ENCODE measurements around the gene CLSTN1. TPM values are rescaled to one million over a fixed set of nuclear protein-coding genes. Genes with fewer than 3 reads are reported as not detected.

Gene CLSTN1
- total RNA-seq, 1 donor from 2014 or later, result 130 TPM

- no peak overlapping the region for H3K4me3 Mint-ChIP-seq (ENCODE audit: low read depth)
- no peak for TF ChIP-seq CTCF (IDR thresholded peaks at IDR 0.05; ENCODE audit: unreplicated experiment)
- no peaks in the 10 kb centered on the region for H3K9me3 Mint-ChIP-seq (ENCODE audit: low read depth)
- peaks cover 7% of the 10 kb centered on the region for H3K4me1 Mint-ChIP-seq (ENCODE audit: low read depth)
- no peak for DNase-seq (ENCODE audit: low spot score, unreplicated experiment)
- no peaks in the 10 kb centered on the region for H3K27me3 Mint-ChIP-seq
- no peak overlapping the region for H3K27ac Mint-ChIP-seq
- peaks cover 10% of the 10 kb centered on the region for H3K36me3 Mint-ChIP-seq (ENCODE audit: insufficient read depth)
Observed at GRCh38 chr1:9719978-9720722, 103.6 kb downstream of the CLSTN1 start.

GRCh38 chr1:9718006-9718680 lies 105.6 kb downstream of the CLSTN1 start:
- H3K27ac Mint-ChIP-seq, result peak overlapping the region; percentile 11
- H3K4me3 Mint-ChIP-seq (ENCODE audit: low read depth), result peak overlapping the region; percentile 68

DNA sequence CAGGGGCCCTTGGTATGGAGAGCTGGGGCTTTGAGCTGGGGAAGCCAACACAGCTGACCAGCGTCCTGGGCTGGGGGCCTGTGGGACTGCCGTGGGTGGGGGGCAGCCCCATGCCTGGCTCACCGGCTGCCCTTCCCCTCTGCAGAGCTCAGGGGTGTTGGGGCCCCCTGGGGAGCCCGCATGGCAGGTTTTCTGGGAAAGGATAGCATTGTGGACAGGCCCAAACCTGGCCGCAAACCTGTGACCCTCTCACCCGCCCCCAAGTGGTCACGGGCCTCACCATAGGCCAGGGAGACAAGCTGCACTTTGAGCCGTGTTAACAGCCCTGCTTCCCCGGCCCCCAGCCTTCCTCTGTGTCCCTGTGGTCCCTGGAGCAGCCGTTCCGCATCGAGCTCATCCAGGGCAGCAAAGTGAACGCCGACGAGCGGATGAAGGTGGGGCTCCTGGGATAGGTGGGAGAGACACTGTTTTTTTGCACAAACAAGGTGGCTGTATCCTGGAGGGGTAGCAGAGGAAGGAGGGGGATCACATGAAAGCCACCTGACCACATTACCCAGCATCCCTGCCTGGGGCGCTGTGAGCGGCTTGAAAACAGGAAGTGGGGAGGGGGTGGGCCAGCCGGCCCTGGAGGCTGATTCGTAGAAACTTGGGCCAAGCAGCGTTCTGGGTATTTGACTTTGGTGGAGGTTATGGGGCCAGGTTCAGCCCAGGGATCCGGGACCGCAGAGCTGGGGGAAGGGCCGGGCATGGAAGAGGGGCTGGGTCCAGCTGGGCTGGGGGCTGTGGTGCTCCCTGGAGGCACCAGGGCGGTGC lies 106.4 kb downstream of the CLSTN1 start:
- H3K4me3 Mint-ChIP-seq (ENCODE audit: low read depth), result peak overlapping the region; percentile 68

More at GRCh38 chr1:9718006-9718680, 105.6 kb downstream of the CLSTN1 start:
- peaks cover 7% of the 10 kb centered on the region for H3K4me1 Mint-ChIP-seq (ENCODE audit: low read depth)
- TF ChIP-seq CTCF (IDR thresholded peaks at IDR 0.05; ENCODE audit: unreplicated experiment), result no peak
- peaks cover 2% of the 10 kb centered on the region for H3K36me3 Mint-ChIP-seq (ENCODE audit: insufficient read depth)
- no peaks in the 10 kb centered on the region for H3K9me3 Mint-ChIP-seq (ENCODE audit: low read depth)
- no peak for DNase-seq (ENCODE audit: low spot score, unreplicated experiment)
- H3K27me3 Mint-ChIP-seq, result no peaks in the 10 kb centered on the region

GRCh38 chr1:9716404-9717192 lies 107.2 kb downstream of the CLSTN1 start:
- peaks cover 7% of the 10 kb centered on the region for H3K4me1 Mint-ChIP-seq (ENCODE audit: low read depth)
- H3K27ac Mint-ChIP-seq, result no peak overlapping the region
- H3K36me3 Mint-ChIP-seq (ENCODE audit: insufficient read depth), result no peaks in the 10 kb centered on the region
- H3K9me3 Mint-ChIP-seq (ENCODE audit: low read depth), result no peaks in the 10 kb centered on the region
- H3K27me3 Mint-ChIP-seq, result no peaks in the 10 kb centered on the region
- TF ChIP-seq CTCF (IDR thresholded peaks at IDR 0.05; ENCODE audit: unreplicated experiment), result no peak
- DNase-seq (ENCODE audit: low spot score, unreplicated experiment), result no peak
- no peak overlapping the region for H3K4me3 Mint-ChIP-seq (ENCODE audit: low read depth)

More for the DNA sequence above, 106.4 kb downstream of the CLSTN1 start:
- Mint-ChIP-seq H3K4me1 (ENCODE audit: low read depth) (peaks cover 7% of the 10 kb centered on the region), H3K27ac (peak overlapping the region; percentile 66), H3K36me3 (ENCODE audit: insufficient read depth) (no peaks in the 10 kb centered on the region), H3K9me3 (ENCODE audit: low read depth) (no peaks in the 10 kb centered on the region), H3K27me3 (no peaks in the 10 kb centered on the region)
- no peak for DNase-seq (ENCODE audit: low spot score, unreplicated experiment)
- no peak for TF ChIP-seq CTCF (IDR thresholded peaks at IDR 0.05; ENCODE audit: unreplicated experiment)
